ENCODE measurements around the gene PIH1D1. TPM values are rescaled to one million over a fixed set of nuclear protein-coding genes. Genes with fewer than 3 reads are reported as not detected.

Gene PIH1D1
- total and polyA plus RNA-seq, 2 donors (not counting 3 experiments of a cell fraction or from before 2014, with no cell fraction given) = 83.2 to 86.9 TPM

GRCh38 chr19:49498475-49498874, 46.9 kb upstream of the PIH1D1 start:
- intact Hi-C loops (cut with micrococcal nuclease) = loop anchor here (5.0 kb wide), 1 partner anchor 309 kb away; no protein-coding TSS in a partner anchor

More at GRCh38 chr19:49498475-49498874, 46.9 kb upstream of the PIH1D1 start:
- H3K27me3 ChIP-seq (ENCODE audit: control insufficient read depth in 2 of 2, insufficient read depth in 2 of 2, low read length in 2 of 2) = no peaks in the 10 kb centered on the region
- DNase-seq (ENCODE audit: low read depth, low spot score) (no peak), FAIRE-seq (no peak)
- peak overlapping the region; percentile 90 for H3K4me2 ChIP-seq (ENCODE audit: insufficient read depth, low read length)
- no peaks in the 10 kb centered on the region for H3K9me3 ChIP-seq (replicated peaks; ENCODE audit: control insufficient read depth, insufficient read depth, low read length)
- CTCF ChIA-PET = no interaction called here
- peaks cover 29% of the 10 kb centered on the region for H3K79me2 ChIP-seq (ENCODE audit: control insufficient read depth, insufficient read depth, low read length)
- no peak overlapping the region for H2AFZ ChIP-seq (ENCODE audit: low read depth, low read length)
- no TSS peak for BruUV-seq (replicated peaks)
- TF ChIP-seq POLR2A (IDR thresholded peaks at IDR 0.05; ENCODE audit: low read depth, low read length) = no peak
- TF ChIP-seq, protein P1, sequence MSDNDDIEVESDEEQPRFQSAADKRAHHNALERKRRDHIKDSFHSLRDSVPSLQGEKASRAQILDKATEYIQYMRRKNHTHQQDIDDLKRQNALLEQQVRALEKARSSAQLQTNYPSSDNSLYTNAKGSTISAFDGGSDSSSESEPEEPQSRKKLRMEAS (IDR thresholded peaks at IDR 0.05; ENCODE audit: insufficient read depth, insufficient read length) = no peak
- no peak for TF ChIP-seq CTCF (IDR thresholded peaks at IDR 0.05; ENCODE audit: extremely low read depth in 1 of 2, insufficient read depth in 1 of 2, low read depth in 1 of 2, low read length in 2 of 2)
- no peak for TF ChIP-seq JUN (IDR thresholded peaks at IDR 0.05; ENCODE audit: borderline replicate concordance, insufficient read depth, insufficient read length, low read depth)
- TF ChIP-seq FOS (IDR thresholded peaks at IDR 0.05; ENCODE audit: borderline replicate concordance, insufficient read depth, low read length) = no peak
- no peak for TF ChIP-seq MYC (IDR thresholded peaks at IDR 0.05; ENCODE audit: low read depth, low read length)
- no peak for TF ChIP-seq EZH2 (IDR thresholded peaks at IDR 0.05; ENCODE audit: borderline replicate concordance, low read depth, low read length, severe bottlenecking)
- no peak for TF ChIP-seq GATA2 (IDR thresholded peaks at IDR 0.05; ENCODE audit: insufficient read depth, insufficient read length, low read depth, low read length)
- no peak for TF ChIP-seq POLR2AphosphoS5 (IDR thresholded peaks at IDR 0.05; ENCODE audit: insufficient read depth, low read depth, low read length)
- H3K27ac ChIP-seq (ENCODE audit: insufficient read depth, low read depth, low read length) = no peak overlapping the region
- peaks cover 9 to 24% of the 10 kb centered on the region in 2 experiments for H3K36me3 ChIP-seq (ENCODE audit: control insufficient read depth in 2 of 2, extremely low read depth in 1 of 2, insufficient read depth in 2 of 2, low read length in 2 of 2)
- peaks cover 3% of the 10 kb centered on the region for H4K20me1 ChIP-seq (replicated peaks; ENCODE audit: control insufficient read depth, extremely low read depth, insufficient read depth, low read length)
- H3K9ac ChIP-seq (replicated peaks; ENCODE audit: extremely low read depth, insufficient read depth, low read length) = no peak overlapping the region
- peak overlapping the region in 1 of 3 experiments; percentile 100 for H3K4me3 ChIP-seq (replicated peaks in 1 of 3; ENCODE audit: insufficient read depth in 1 of 3, low read depth in 1 of 3, low read length in 3 of 3)
- H3K9me1 ChIP-seq (replicated peaks; ENCODE audit: control insufficient read depth, extremely low read depth, insufficient read depth, low read length) = no peaks in the 10 kb centered on the region
- peaks cover 36% of the 10 kb centered on the region for H3K4me1 ChIP-seq (ENCODE audit: control insufficient read depth, extremely low read depth, insufficient read depth, low read length)
- POLR2A ChIA-PET = interaction anchor here (0.6 to 0.8 kb wide), 2 partner anchors 23 to 178 kb away, joined by 3 to 5 read pairs; no protein-coding TSS in a partner anchor
- dilution Hi-C loops (cut with MboI; ENCODE audit: extremely low pct_ligation_motif_present, low sequenced_read_pairs) = no loop called here

Measured in endothelial cell of umbilical vein (primary cell).